ENCODE measurements around the gene ARAP1.

GRCh38 chr11:72753341-72754148, 1.3 kb upstream of the ARAP1 start:
- TF ChIP-seq POLR2A (IDR thresholded peaks at IDR 0.05): no peak
- peak in 1 of 6 experiments; percentile 9 for TF ChIP-seq CTCF (IDR thresholded peaks at IDR 0.05)

All from Peyer's patch (tissue), 4 donors.